HepG2 (cell line): ENCODE results near the gene SAMD8. TPM values are rescaled to one million over a fixed set of nuclear protein-coding genes. Genes with fewer than 3 reads are reported as not detected.
A peak's percentile ranks its signal among the peaks of the same experiment; 100 is the strongest.

Source experiments
- ATAC-seq: fragments of 200-7000 bp; cut with Tn5 transposase; 3 replicates; pipeline ENCODE4 v1.9.1; 2020; ENCODE audit warnings: mild to moderate bottlenecking, moderate library complexity
- BruUV-seq: library from RNA; stranded (reverse); fragments of 400-500 nt; replicated peaks from 2 replicates; lab custom pipeline; 2021; lab: Mats Ljungman, UMichigan
- CTCF ChIA-PET: fragments of 300-600 bp; formaldehyde crosslinking; extraction: SDS; loops from one replicate; lab custom pipeline; 2021; ENCODE audit warnings: low total read pairs, inconsistent platforms, low intra/inter-chr PET ratio; lab: Yijun Ruan, JAX
- POLR2A ChIA-PET: fragments of 350-600 bp; sonication (Branson Sonifier 250); formaldehyde crosslinking; loops from one replicate; lab custom pipeline; 2020; ENCODE audit warnings: antibody characterized with exemption, inconsistent platforms; lab: Yijun Ruan, JAX
- DNase-seq: peaks from one replicate; pipeline ENCODE4 v3.0.0-alpha.2; 2015; ENCODE audit warnings: low spot score
- FAIRE-seq: peaks from 3 replicates; lab custom pipeline; 2011; peaks lifted over from hg19 to GRCh38; lab: Jason Lieb, UNC
- H2AFZ ChIP-seq: one replicate; pipeline ENCODE4 v1.6.1; 2011; ENCODE audit warnings: low read length, inconsistent platforms
- H3K27ac ChIP-seq: fragments of 300-600 bp; 3 replicates; pipeline ENCODE4 v1.8.0; 2011; ENCODE audit warnings: mixed run types, mild to moderate bottlenecking, mixed read lengths, low read length, inconsistent platforms; ENCODE audit not compliant: insufficient read depth; ENCODE audit errors: extremely low read length
- H3K27me3 ChIP-seq, 2 experiments: fragments of 200-600 bp in 1 of 2; 2 replicates in 1 of 2; 3 replicates in 1 of 2; pipeline versions ENCODE4 v1.6.0 to v1.8.0; 2011; ENCODE audit warnings: low read length in 2 of 2, mild to moderate bottlenecking in 2 of 2, moderate library complexity in 2 of 2, inconsistent platforms in 1 of 2; ENCODE audit not compliant: insufficient read depth in 2 of 2, control insufficient read depth in 1 of 2
- H3K36me3 ChIP-seq, 2 experiments: fragments of 200-600 bp in 1 of 2; replicated peaks in 1 of 2; 2 replicates in 1 of 2; 3 replicates in 1 of 2; pipeline versions ENCODE4 v1.5.1 to v1.8.0; 2011; ENCODE audit warnings: low read length in 2 of 2, inconsistent platforms in 1 of 2; ENCODE audit not compliant: insufficient read depth in 2 of 2, control insufficient read depth in 1 of 2
- H3K4me1 ChIP-seq: 2 replicates; pipeline ENCODE4 v1.5.1; 2012; ENCODE audit warnings: low read length, inconsistent platforms; ENCODE audit not compliant: insufficient read depth
- H3K4me2 ChIP-seq: 2 replicates; pipeline ENCODE4 v1.6.0; 2011; ENCODE audit warnings: low read depth, low read length, inconsistent platforms
- H3K4me3 ChIP-seq, 3 experiments: fragments of 200-600 bp in 1 of 3; sonication (generic), shearing (Covaris generic) in 1 of 3; replicated peaks in 1 of 3; 2 replicates each; pipeline ENCODE4 v1.5.1; 2011 to 2016; ENCODE audit warnings: low read length in 3 of 3, inconsistent platforms in 2 of 3, low read depth in 2 of 3, mild to moderate bottlenecking in 2 of 3, control low read depth in 1 of 3, mixed read lengths in 1 of 3; ENCODE audit not compliant: insufficient read depth in 1 of 3
- H3K79me2 ChIP-seq: one replicate; pipeline ENCODE4 v1.6.1; 2011; ENCODE audit warnings: low read length, inconsistent platforms; ENCODE audit not compliant: insufficient read depth
- H3K9ac ChIP-seq: 2 replicates; pipeline ENCODE4 v1.6.0; 2011; ENCODE audit warnings: mild to moderate bottlenecking, low read depth, low read length, inconsistent platforms; ENCODE audit not compliant: insufficient read depth
- H3K9me3 ChIP-seq: 2 replicates; pipeline ENCODE4 v1.5.1; 2012; ENCODE audit warnings: mild to moderate bottlenecking, low read length
- H4K20me1 ChIP-seq: 2 replicates; pipeline ENCODE4 v1.6.0; 2011; ENCODE audit warnings: inconsistent platforms, mild to moderate bottlenecking, low read length, moderate library complexity; ENCODE audit not compliant: insufficient read depth
- EED ChIP-seq: sonication (generic); formaldehyde crosslinking; IDR thresholded peaks from 2 replicates; pipeline ENCODE4 v1.5.0; 2020; ENCODE audit warnings: mild to moderate bottlenecking, missing genetic modification reagents
- ETV6 ChIP-seq: sonication (generic); formaldehyde crosslinking; conservative IDR thresholded peaks from 2 replicates; pipeline ENCODE4 v1.4.0; 2020; ENCODE audit warnings: missing genetic modification reagents
- HOXA3 ChIP-seq: sonication (generic); formaldehyde crosslinking; IDR thresholded peaks from 2 replicates; pipeline ENCODE4 v1.5.0; 2020; ENCODE audit warnings: missing genetic modification reagents
- MAZ ChIP-seq, 2 experiments: sonication (generic) in 1 of 2; formaldehyde crosslinking in 1 of 2; IDR thresholded peaks; 2 replicates each; pipeline versions ENCODE4 v1.5.0 to v1.6.1; 2012 to 2020; ENCODE audit warnings: low read depth in 2 of 2, mild to moderate bottlenecking in 2 of 2, borderline replicate concordance in 1 of 2, improper control_type of control experiment in 1 of 2, low read length in 1 of 2, missing genetic modification reagents in 1 of 2, moderate library complexity in 1 of 2
- NCOR1 ChIP-seq: fragments of 200-600 bp; sonication (generic); IDR thresholded peaks from 2 replicates; pipeline ENCODE4 v1.7.0; 2017; ENCODE audit warnings: antibody characterized with exemption, low read length, borderline replicate concordance
- NR1H2 ChIP-seq: sonication (generic); formaldehyde crosslinking; IDR thresholded peaks from 2 replicates; pipeline ENCODE4 v1.8.1; 2022; ENCODE audit warnings: low read depth, missing genetic modification reagents, borderline replicate concordance
- RBM22 ChIP-seq: fragments of 200-400 bp; formaldehyde crosslinking; optimal IDR thresholded peaks from 2 replicates; pipeline ENCODE3; 2017; ENCODE audit warnings: mild to moderate bottlenecking, low read length, moderate library complexity
- RFXAP ChIP-seq: sonication (generic); formaldehyde crosslinking; IDR thresholded peaks from 2 replicates; pipeline ENCODE4 v1.4.0; 2020; ENCODE audit warnings: missing genetic modification reagents, borderline replicate concordance
- ZNF441 ChIP-seq: sonication (generic); formaldehyde crosslinking; IDR thresholded peaks from 2 replicates; pipeline ENCODE4 v1.7.0; 2021; ENCODE audit warnings: missing genetic modification reagents, borderline replicate concordance
- ZNF839 ChIP-seq: sonication (generic); formaldehyde crosslinking; IDR thresholded peaks from 2 replicates; pipeline ENCODE4 v1.4.0; 2020; ENCODE audit warnings: missing genetic modification reagents, mild to moderate bottlenecking, borderline replicate concordance
- ZSCAN22 ChIP-seq: sonication (generic); formaldehyde crosslinking; IDR thresholded peaks from 2 replicates; pipeline ENCODE4 v1.4.0; 2020; ENCODE audit warnings: mild to moderate bottlenecking, missing genetic modification reagents
- WGBS: methylation state at CpG from one replicate; pipeline ENCODE4 v1.1.6; 2017; ENCODE audit warnings: low lambda C conversion rate; 5-methylcytosine and 5-hydroxymethylcytosine counted together
- in situ Hi-C: cut with HindIII; loops from 2 replicates; pipeline ENCODE4 v1.10.0; 2017; ENCODE audit warnings: low pct_unique_long_range_greater_than_20kb; ENCODE audit not compliant: extremely low pct_ligation_motif_present
- intact Hi-C: fragments of 100-400 bp; cut with micrococcal nuclease; formaldehyde crosslinking; loops from one replicate; pipeline ENCODE4 v1.10.0; 2022; ENCODE audit not compliant: unreplicated experiment
- polyA plus RNA-seq, 8 experiments: library from polyadenylated mRNA; depleted of rRNA in 3 of 8; stranded (reverse) in 7 of 8; unstranded in 1 of 8; fragments of >200 nt; fragmentation: Illumina TruSeq in 4 of 8; extraction: Trizol in 4 of 8; gene quantifications; 2 replicates each; pipeline versions ENCODE4 v1.2.1 to v1.2.3, GENCODE V29; 2011 to 2016; ENCODE audit warnings: low read depth in 4 of 8, missing spikeins in 1 of 8, mixed read lengths in 1 of 8; ENCODE audit not compliant: insufficient read depth in 1 of 8
- total RNA-seq, 5 experiments: library from RNA; depleted of rRNA; stranded (reverse); fragments of >200 nt; fragmentation: Illumina TruSeq; extraction: Trizol; gene quantifications; 2 replicates each; pipeline ENCODE4 v1.2.3, GENCODE V29; 2016; ENCODE audit warnings: low read depth in 1 of 5
- TF ChIP-seq, protein P1 (sequence below): sonication (generic); formaldehyde crosslinking; IDR thresholded peaks from 2 replicates; pipeline ENCODE4 v1.5.0; 2020; ENCODE audit warnings: missing genetic modification reagents, mild to moderate bottlenecking, borderline replicate concordance
- TF ChIP-seq, protein P2 (sequence below): sonication (generic); formaldehyde crosslinking; IDR thresholded peaks from 2 replicates; pipeline ENCODE4 v1.9.0; 2021; ENCODE audit warnings: missing genetic modification reagents, borderline replicate concordance

SAMD8 gene
- total and polyA plus RNA-seq, 2 of the 13 experiments (the other 11 are each of a cell fraction or from before 2014, with no cell fraction given), result 10.4 to 13.2 TPM

DNA sequence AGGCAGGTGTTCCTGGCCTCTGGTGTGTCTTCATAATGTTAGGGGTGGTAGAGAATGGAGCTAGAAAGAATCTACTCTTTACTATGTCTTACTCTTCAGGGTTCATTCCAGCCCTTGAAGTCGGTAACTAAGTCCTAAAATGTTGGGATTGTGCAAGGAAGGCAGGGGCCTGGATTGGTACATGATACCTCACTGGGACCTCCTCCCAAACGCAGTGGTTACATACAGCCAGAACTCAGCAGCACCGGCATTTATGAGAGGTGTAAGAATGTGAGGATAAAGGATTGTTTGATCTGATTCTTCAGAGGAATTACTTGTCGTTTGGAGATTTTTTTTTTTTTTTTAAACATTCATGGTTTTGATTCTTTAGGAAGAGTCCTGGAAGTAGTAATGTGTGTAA is 117.4 kb downstream of the SAMD8 start:
- intact Hi-C loops (no loop called here), in situ Hi-C loops (no loop called here)
- H3K36me3 ChIP-seq, result peaks cover 15 to 67% of the 10 kb centered on the region in 2 experiments
- ATAC-seq (no peak), DNase-seq (no peak)
- H3K27ac ChIP-seq, result no peak overlapping the region
- no peak overlapping the region for H3K4me3 ChIP-seq
- CTCF ChIA-PET, result interaction anchor here (1.0 kb wide), 1 partner anchor 41 kb away, joined by 4 read pairs; no protein-coding TSS in a partner anchor
- BruUV-seq, result no TSS peak
- peaks cover 48% of the 10 kb centered on the region for H3K4me1 ChIP-seq
- H4K20me1 ChIP-seq, result peaks cover 38% of the 10 kb centered on the region
- H3K9me3 ChIP-seq, result no peaks in the 10 kb centered on the region
- H3K9ac ChIP-seq, result no peak overlapping the region
- TF ChIP-seq RBM22, result peak; percentile 87
- TF ChIP-seq, protein P1, sequence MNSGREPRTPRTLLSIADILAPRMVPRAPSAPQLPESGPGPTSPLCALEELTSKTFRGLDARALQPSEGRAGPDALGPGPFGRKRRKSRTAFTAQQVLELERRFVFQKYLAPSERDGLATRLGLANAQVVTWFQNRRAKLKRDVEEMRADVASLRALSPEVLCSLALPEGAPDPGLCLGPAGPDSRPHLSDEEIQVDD, result no peak
- TF ChIP-seq, all 625 proteins: peak for 1
- Histone ChIP-seq H3K27me3 (no peaks in the 10 kb centered on the region), H2AFZ (no peak overlapping the region), H3K79me2 (peaks cover 47% of the 10 kb centered on the region), H3K4me2 (no peak overlapping the region)
- POLR2A ChIA-PET, result interaction anchor here (6.8 kb wide), 1 partner anchor 17 kb away, joined by 55 read pairs; the partner anchor contains the start of gene VDAC2
- WGBS, result 78% methylated on average over 4 of the region's 4 CpGs
- no peak for FAIRE-seq

DNA sequence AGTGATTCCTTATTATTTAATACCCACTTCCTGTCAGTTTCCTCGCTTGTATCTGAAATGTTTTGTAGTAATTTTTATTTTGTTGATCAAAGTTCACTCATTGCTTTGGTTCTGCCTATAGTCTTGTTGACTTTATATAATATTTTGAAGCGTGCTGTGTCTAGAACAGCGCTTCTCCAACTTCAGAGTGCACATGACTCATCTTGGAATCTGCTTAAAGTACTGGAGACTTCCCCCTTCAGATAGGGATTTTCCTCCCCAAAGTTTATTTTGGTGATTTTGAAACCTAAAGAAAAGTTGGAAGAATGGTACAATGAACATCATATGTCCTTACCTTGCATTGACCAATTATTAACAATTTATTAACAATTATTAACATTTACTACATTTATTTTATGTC is 118.5 kb downstream of the SAMD8 start:
- H3K79me2 ChIP-seq, result peaks cover 37% of the 10 kb centered on the region
- no peak overlapping the region for H2AFZ ChIP-seq
- intact Hi-C loops, result loop anchor here (1.0 to 5.0 kb wide), 2 partner anchors 42 to 118 kb away; partner anchors contain the start of gene SAMD8
- H3K9me3 ChIP-seq, result no peaks in the 10 kb centered on the region
- ATAC-seq, result no peak
- H4K20me1 ChIP-seq, result peaks cover 29% of the 10 kb centered on the region
- H3K9ac ChIP-seq, result no peak overlapping the region
- BruUV-seq, result no TSS peak
- WGBS, result 98% methylated on average over 3 of the region's 3 CpGs
- H3K36me3 ChIP-seq, result peaks cover 10 to 59% of the 10 kb centered on the region in 2 experiments
- DNase-seq, result no peak
- H3K4me1 ChIP-seq, result peaks cover 44% of the 10 kb centered on the region
- H3K27ac ChIP-seq, result no peak overlapping the region
- no peak overlapping the region for H3K4me3 ChIP-seq
- H3K27me3 ChIP-seq, result no peaks in the 10 kb centered on the region
- ChIA-PET CTCF (interaction anchor here (1.5 to 2.3 kb wide), 3 partner anchors 38 to 43 kb away, joined by 3 to 28 read pairs (median 4); no protein-coding TSS in a partner anchor), POLR2A (interaction anchor here (0.9 to 5.0 kb wide), 3 partner anchors 15 to 42 kb away, joined by 3 to 29 read pairs (median 11); partner anchors contain the start of gene VDAC2)
- in situ Hi-C loops, result loop anchor here (5.0 to 10.0 kb wide), 3 partner anchors 43 to 985 kb away; partner anchors contain the start of gene SAMD8
- no peak overlapping the region for H3K4me2 ChIP-seq
- no peak for FAIRE-seq
- TF ChIP-seq EED (CRISPR knock-in tag), result no peak
- TF ChIP-seq ZNF441 (CRISPR knock-in tag), result no peak
- TF ChIP-seq HOXA3, result no peak
- TF ChIP-seq ETV6 (CRISPR knock-in tag), result no peak
- TF ChIP-seq ZNF839 (CRISPR knock-in tag), result no peak
- TF ChIP-seq NR1H2 (CRISPR knock-in tag), result no peak
- TF ChIP-seq, protein P2, sequence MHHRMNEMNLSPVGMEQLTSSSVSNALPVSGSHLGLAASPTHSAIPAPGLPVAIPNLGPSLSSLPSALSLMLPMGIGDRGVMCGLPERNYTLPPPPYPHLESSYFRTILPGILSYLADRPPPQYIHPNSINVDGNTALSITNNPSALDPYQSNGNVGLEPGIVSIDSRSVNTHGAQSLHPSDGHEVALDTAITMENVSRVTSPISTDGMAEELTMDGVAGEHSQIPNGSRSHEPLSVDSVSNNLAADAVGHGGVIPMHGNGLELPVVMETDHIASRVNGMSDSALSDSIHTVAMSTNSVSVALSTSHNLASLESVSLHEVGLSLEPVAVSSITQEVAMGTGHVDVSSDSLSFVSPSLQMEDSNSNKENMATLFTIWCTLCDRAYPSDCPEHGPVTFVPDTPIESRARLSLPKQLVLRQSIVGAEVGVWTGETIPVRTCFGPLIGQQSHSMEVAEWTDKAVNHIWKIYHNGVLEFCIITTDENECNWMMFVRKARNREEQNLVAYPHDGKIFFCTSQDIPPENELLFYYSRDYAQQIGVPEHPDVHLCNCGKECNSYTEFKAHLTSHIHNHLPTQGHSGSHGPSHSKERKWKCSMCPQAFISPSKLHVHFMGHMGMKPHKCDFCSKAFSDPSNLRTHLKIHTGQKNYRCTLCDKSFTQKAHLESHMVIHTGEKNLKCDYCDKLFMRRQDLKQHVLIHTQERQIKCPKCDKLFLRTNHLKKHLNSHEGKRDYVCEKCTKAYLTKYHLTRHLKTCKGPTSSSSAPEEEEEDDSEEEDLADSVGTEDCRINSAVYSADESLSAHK (CRISPR knock-in tag), result no peak
- no peak for TF ChIP-seq RFXAP
- TF ChIP-seq ZSCAN22, result no peak
- TF ChIP-seq NCOR1, result no peak
- no peak for TF ChIP-seq MAZ (IDR thresholded peaks at IDR 0.05; ENCODE audit: borderline replicate concordance, low read depth, low read length)
- no peak for TF ChIP-seq MAZ (CRISPR knock-in tag; IDR thresholded peaks at IDR 0.05; ENCODE audit: low read depth)
